ENCODE measurements around the gene CUZD1. TPM values are rescaled to one million over a fixed set of nuclear protein-coding genes. Genes with fewer than 3 reads are reported as not detected.
A peak's percentile ranks its signal among the peaks of the same experiment; 100 is the strongest.

Gene CUZD1
- total and polyA plus RNA-seq, 9 of the 15 experiments (the other 6 are each of a cell fraction or from before 2014, with no cell fraction given), result 0.51 to 1.7 (median 1.1) TPM

DNA sequence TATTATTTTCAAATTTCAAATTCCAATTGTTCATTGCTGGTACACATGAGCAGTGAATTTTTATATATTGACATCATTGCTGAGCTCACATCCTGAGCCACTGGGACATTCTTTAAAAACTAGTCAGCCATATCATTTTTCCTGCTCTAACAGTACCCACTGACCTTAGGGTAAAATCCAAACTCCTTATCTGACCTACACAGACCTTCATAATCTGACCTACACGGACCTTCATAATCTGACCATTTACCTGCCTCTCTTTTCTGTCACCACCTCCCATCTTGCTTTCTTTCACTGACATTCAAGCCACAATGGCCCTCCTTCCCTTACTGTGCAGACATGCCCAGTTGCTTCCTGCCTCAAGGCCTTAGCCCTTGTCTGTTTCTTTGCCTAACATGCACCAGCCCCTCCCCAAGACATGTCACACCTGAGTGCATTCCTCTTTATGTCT is 16.1 kb upstream of the CUZD1 start (continued):
- TF ChIP-seq, protein P1, sequence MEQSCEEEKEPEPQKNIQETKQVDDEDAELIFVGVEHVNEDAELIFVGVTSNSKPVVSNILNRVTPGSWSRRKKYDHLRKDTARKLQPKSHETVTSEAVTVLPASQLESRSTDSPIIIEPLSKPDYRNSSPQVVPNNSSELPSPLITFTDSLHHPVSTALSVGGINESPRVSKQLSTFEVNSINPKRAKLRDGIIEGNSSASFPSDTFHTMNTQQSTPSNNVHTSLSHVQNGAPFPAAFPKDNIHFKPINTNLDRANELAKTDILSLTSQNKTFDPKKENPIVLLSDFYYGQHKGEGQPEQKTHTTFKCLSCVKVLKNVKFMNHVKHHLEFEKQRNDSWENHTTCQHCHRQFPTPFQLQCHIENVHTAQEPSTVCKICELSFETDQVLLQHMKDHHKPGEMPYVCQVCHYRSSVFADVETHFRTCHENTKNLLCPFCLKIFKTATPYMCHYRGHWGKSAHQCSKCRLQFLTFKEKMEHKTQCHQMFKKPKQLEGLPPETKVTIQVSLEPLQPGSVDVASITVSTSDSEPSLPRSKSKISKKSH (CRISPR knock-in tag; IDR thresholded peaks at IDR 0.05), result no peak
- TF ChIP-seq ZHX1 (conservative IDR thresholded peaks at IDR 0.05; ENCODE audit: low read length) (no peak), ZFP1 (CRISPR knock-in tag; IDR thresholded peaks at IDR 0.05) (no peak), MECOM (CRISPR knock-in tag; IDR thresholded peaks at IDR 0.05) (no peak), FOSL1 (tag; conservative IDR thresholded peaks at IDR 0.05) (peak; percentile 54), ZNF175 (CRISPR knock-in tag; IDR thresholded peaks at IDR 0.05; ENCODE audit: low read depth) (no peak), L3MBTL2 (IDR thresholded peaks at IDR 0.05) (no peak), OTX1 (CRISPR knock-in tag; IDR thresholded peaks at IDR 0.05) (no peak), FIP1L1 (IDR thresholded peaks at IDR 0.05; ENCODE audit: low read depth, low read length, poor library complexity, severe bottlenecking) (no peak), SNAPC5 (CRISPR knock-in tag; IDR thresholded peaks at IDR 0.05) (no peak), SRSF3 (IDR thresholded peaks at IDR 0.05; ENCODE audit: insufficient read depth, low read length) (no peak), PKNOX1 (IDR thresholded peaks at IDR 0.05) (peak; percentile 61), ZNF79 (CRISPR knock-in tag; IDR thresholded peaks at IDR 0.05; ENCODE audit: low read depth) (no peak), BRCA1 (IDR thresholded peaks at IDR 0.05) (no peak), BRCA1 (CRISPR knock-in tag; IDR thresholded peaks at IDR 0.05) (no peak)
- TF ChIP-seq, protein P2, sequence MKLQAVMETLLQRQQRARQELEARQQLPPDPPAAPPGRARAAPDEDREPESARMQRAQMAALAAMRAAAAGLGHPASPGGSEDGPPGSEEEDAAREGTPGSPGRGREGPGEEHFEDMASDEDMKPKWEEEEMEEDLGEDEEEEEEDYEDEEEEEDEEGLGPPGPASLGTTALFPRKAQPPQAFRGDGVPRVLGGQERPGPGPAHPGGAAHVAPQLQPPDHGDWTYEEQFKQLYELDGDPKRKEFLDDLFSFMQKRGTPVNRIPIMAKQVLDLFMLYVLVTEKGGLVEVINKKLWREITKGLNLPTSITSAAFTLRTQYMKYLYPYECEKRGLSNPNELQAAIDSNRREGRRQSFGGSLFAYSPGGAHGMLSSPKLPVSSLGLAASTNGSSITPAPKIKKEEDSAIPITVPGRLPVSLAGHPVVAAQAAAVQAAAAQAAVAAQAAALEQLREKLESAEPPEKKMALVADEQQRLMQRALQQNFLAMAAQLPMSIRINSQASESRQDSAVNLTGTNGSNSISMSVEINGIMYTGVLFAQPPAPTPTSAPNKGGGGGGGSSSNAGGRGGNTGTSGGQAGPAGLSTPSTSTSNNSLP (IDR thresholded peaks at IDR 0.05; ENCODE audit: borderline replicate concordance, low read depth, low read length), result no peak
- TF ChIP-seq, protein P3, sequence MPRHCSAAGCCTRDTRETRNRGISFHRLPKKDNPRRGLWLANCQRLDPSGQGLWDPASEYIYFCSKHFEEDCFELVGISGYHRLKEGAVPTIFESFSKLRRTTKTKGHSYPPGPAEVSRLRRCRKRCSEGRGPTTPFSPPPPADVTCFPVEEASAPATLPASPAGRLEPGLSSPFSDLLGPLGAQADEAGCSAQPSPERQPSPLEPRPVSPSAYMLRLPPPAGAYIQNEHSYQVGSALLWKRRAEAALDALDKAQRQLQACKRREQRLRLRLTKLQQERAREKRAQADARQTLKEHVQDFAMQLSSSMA (CRISPR knock-in tag; IDR thresholded peaks at IDR 0.05), result no peak
- TF ChIP-seq, protein P4, sequence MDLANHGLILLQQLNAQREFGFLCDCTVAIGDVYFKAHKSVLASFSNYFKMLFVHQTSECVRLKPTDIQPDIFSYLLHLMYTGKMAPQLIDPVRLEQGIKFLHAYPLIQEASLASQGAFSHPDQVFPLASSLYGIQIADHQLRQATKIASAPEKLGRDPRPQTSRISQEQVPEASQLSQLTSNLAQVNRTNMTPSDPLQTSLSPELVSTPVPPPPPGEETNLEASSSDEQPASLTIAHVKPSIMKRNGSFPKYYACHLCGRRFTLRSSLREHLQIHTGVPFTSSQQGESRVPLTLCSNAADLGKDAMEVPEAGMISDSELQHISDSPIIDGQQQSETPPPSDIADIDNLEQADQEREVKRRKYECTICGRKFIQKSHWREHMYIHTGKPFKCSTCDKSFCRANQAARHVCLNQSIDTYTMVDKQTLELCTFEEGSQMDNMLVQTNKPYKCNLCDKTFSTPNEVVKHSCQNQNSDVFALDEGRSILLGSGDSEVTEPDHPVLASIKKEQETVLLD (IDR thresholded peaks at IDR 0.05), result no peak
- TF ChIP-seq, protein P5, sequence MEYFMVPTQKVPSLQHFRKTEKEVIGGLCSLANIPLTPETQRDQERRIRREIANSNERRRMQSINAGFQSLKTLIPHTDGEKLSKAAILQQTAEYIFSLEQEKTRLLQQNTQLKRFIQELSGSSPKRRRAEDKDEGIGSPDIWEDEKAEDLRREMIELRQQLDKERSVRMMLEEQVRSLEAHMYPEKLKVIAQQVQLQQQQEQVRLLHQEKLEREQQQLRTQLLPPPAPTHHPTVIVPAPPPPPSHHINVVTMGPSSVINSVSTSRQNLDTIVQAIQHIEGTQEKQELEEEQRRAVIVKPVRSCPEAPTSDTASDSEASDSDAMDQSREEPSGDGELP (CRISPR knock-in tag; IDR thresholded peaks at IDR 0.05; ENCODE audit: borderline replicate concordance), result no peak
